HG02840 (cell line): Measurements from ENCODE around the gene GLTPD2.

Source experiments
- ATAC-seq: cut with Tn5 transposase; IDR thresholded peaks from one replicate; pipeline ENCODE4 v1.9.1; 2021; ENCODE audit warnings: mild to moderate bottlenecking, moderate library complexity, moderate number of reproducible peaks; ENCODE audit not compliant: unreplicated experiment, low FRiP score

GLTPD2 gene

DNA sequence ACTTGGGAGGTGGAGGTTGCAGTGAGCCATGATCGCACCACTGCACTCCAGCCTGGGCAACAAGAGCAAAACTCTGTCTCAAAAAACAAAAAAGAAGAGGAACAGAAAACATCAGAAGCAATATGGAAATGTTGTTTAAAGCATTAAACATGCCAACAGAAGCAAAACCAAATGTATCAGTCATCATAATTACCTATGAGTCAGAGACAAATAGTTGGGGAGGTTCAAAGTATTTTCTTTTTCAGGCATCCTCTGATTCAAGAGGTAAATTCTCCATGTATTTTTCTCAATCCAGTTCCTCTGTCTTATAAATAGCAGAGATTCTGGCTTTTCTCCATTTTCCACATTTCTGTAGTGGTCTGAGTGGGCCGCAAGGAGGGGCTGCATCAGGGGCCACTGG is 19.1 kb upstream of the GLTPD2 start:
- no peak for ATAC-seq

DNA sequence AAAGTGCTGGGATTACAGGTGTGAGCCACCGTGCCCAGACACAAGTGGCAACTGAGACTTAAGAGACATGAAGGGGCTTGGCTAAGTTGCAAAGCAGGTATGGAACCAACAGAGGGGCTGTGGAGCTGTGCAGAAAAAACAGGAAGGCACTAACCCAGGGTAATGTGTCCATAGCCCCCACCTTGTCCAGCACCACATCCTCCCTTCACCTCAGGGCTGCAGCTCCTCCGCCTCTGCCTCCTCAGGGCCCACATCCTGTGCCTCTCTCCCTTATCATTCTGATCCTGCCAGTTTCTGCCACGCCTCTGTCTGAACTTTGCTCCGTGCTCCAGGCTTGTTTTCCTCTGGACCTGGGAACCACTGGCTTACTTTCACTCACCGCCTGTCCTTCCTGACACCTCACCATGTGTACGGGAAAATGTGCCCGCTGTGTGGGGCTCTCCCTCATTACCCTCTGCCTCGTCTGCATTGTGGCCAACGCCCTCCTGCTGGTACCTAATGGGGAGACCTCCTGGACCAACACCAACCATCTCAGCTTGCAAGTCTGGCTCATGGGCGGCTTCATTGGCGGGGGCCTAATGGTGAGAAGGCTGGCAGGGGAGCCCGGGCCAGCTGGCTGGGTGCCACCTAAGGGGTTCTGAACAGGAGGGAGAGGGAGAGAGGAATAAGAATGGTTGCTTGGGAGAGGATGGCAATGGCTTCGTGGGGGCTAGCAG is 17.1 kb upstream of the GLTPD2 start, which contains the start of gene TM4SF5:
Gene TM4SF5, plus strand, starts transcription at position 368 of the 716 bp plus-strand sequence. Its CDS starts 37 bp downstream, at position 405.
- ATAC-seq = no peak

DNA sequence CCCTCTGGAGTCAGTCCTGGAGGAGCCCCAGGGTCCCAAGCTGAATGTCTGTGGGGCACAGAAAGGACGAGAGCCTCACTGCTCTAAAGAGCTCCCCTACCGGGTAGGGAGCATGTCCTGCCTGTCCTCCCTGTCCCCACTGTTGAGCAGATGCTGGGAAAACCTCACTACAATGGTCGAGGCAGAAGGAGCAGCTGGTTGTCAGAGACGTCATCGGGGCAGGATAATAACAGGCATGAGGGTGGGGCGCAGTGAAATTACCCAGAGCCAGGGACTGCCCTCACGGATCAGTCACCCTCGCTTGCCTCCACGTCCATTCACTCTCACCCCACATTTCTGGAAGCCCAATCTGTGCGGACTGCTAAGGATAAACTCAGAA is 16.5 kb upstream of the GLTPD2 start:
- ATAC-seq = no peak

DNA sequence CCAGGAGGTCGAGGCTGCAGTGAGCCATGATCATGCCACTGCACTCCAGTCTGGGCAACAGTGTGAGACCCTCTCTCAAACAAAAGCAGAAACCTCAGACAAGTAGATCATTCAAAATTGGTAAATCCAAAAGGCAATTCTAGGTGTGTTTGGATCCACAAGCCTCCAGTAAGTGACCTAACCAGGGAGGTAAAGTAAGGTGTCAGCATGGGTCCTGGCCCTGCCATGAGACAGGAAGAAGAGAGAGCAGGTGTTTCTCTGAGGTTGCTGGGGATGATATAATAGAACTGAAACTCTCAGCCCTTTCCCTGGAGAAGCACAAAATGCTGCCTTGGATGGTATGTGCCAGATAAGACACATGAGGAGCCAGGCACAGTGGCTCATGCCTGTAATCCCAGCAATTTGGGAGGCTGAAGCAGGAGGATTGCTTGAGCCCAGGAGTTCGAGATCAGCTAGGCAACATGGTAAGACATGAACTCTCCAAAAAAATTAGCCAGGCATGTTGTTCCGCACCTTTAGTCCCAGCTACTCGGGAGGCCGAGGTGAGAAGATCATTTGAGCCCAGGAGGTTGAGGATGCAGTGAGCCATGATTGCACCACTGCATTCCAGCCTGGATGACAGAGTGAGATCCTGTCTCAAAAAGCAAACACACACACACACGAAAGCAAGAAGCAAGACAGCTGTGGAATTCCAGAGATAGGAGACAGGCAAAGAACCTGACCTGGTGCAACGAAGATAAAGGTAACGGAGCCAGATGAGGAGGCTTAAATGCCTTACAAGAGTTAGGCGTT is 10.6 kb upstream of the GLTPD2 start:
- ATAC-seq = no peak

DNA sequence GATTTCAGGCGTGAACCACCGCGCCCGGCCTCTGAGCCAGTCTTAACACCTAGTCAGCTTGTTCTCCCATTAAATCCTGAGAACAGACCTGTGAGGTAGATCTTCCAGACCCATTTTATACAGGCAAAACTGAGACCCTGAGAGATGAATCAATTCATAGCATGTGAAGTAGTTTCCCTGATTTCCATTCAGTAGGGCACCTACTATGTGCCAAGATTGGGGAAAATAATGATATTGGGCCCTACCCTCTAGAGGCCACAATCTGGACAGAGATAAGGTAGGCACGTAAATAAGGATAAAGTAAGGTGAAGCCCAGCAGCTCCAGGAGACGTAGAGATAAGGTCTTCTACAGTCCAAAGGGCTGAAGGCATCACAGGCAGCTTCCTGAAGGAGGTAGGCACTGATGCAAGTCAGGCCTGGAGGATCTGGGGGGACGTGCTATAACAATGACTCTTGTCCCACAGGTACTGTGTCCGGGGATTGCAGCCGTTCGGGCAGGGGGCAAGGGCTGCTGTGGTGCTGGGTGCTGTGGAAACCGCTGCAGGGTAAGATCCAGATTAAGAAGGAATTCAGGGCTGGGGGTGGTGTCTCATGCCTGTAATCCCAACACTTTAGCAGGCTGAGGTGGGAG is 8.3 kb upstream of the GLTPD2 start:
- no peak for ATAC-seq

DNA sequence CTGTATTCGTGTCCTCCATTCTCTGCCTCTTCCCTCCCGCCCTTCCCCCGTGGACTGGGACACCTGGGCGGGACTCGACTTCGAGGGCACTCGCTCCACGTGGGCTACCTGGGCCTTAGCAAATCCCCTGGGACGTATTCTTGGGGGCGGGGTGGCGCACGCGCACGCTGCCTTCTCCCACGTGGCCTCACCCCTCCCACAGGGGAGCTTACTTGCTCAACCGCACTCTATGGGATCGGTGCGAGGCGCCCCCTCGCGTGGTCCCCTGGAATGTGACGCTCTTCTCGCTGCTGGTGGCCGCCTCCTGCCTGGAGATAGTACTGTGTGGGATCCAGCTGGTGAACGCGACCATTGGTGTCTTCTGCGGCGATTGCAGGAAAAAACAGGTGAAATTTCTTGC is 6.1 kb upstream of the GLTPD2 start:
- ATAC-seq = no peak

DNA sequence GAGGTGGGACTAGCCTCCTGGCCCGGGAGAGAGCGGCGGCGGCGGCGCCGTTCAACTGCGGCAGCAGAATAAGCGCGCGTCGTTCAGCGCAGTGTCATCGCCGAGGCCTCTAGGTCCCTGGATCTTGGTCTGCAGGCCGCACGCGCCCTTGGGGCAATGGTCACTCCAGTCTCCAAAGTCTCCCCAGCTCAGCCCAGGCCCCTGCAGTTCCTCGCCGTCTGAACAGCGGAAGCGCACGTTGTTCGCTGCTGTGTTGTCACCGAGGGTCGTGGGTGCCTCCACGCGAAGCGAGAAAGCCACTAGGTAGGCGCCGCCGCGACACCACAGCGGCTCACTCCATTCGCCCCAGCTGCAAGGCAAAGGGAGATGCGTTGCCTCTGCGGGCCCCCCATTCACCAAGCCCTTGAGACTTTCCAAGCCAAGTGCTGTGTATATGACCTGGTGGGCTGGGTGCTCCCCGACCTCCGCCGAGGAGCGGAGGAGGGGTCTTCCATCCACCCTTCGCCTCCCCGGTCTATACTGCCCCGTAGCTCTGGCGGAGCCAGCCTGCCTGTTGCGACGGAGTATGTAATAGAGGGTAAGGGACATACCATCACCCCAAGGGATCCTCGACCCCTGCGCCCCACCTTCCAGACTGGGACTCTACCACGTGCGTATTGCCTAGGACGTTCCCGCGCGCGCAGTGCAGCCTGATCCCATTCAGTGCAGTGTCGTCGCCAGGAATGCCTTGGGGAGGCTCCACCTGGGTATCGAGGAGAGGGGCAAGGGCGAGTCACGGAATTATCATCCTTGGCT is 3.3 kb upstream of the GLTPD2 start:
- ATAC-seq = no peak

DNA sequence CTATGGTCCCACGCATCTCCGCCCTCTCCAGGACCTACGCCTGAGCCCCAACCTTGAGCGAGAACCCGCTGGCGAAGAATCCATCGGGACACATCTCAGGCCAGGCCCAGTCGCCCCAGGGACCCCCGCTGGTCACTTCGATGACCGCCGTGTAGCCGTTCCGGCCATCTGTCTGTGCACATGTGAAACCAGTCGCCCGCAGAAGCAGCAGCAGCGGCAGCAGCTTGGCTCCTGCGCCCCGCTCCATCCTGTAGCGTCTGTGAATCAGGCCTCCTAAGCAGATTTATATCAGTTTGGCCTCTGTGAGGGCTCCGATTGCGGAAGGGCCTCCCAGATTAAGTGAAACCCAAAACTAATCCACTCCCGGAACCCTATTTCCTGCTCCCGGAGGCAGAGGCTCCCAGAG is 2.7 kb upstream of the GLTPD2 start, which contains the start of gene VMO1:
Gene VMO1, minus strand, starts transcription at position 259 of the 406 bp plus-strand sequence. Its CDS starts 12 bp downstream, at position 247.
- no peak for ATAC-seq

DNA sequence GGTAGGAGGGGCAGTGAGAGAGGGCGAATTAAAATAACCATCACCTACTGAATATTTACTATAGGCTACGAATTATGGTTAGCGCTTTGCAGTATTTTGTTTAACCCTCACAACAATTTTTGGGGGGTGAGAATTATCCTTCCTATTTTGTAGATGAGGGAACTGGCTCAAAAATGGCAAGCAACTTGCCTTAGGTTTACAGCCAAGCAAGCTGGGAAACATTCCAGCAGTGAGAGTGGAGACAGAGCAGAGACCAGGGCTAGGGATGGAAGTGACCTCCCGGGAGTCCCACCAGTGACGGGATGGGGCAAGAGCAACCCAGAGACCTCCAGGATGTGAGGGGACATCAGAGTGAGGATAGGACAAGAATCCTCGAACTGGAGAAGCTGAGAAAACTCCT is 2.2 kb upstream of the GLTPD2 start:
- no peak for ATAC-seq

DNA sequence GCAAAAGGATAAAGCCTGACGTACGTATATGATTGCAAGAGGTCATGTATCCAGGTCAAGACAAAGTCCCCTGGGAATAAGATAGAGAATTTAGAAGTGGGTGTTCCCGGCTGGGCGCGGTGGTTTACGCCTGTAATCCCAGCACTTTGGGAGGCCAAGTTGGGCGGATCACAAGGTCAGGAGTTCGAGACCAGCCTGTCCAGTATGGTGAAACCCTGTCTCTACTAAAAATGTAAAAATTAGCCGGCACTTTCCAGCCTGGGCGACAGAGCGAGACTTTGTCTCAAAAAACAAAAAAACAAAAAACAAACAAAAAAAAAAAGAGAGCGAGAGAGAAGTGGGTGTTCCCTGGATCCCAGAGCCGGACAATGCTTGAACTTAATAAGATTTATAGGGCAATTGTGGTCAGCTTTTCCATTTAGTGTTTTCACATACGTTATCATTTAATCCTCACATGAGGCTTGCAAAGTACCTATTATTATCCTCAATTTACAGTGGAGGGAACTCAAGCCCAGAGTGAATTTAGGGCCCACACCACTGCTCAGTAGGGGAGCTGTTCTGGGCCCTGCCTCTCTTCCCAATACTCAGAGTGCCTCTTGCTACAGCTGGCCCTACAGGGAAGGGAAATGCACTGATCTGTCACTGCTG is 481 bp upstream of the GLTPD2 start:
- no peak for ATAC-seq

DNA sequence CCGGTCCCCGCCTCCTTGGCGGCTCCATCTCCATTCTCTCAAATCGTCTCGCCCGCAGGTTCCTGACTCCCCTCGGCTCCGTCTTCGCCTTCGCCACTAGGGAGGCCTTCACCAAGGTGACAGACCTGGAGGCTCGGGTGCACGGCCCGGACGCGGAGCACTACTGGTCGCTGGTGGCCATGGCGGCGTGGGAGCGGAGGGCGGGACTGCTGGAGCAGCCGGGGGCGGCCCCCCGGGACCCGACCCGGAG is 862 bp downstream of the GLTPD2 start:
- peak; percentile 30 for ATAC-seq

DNA sequence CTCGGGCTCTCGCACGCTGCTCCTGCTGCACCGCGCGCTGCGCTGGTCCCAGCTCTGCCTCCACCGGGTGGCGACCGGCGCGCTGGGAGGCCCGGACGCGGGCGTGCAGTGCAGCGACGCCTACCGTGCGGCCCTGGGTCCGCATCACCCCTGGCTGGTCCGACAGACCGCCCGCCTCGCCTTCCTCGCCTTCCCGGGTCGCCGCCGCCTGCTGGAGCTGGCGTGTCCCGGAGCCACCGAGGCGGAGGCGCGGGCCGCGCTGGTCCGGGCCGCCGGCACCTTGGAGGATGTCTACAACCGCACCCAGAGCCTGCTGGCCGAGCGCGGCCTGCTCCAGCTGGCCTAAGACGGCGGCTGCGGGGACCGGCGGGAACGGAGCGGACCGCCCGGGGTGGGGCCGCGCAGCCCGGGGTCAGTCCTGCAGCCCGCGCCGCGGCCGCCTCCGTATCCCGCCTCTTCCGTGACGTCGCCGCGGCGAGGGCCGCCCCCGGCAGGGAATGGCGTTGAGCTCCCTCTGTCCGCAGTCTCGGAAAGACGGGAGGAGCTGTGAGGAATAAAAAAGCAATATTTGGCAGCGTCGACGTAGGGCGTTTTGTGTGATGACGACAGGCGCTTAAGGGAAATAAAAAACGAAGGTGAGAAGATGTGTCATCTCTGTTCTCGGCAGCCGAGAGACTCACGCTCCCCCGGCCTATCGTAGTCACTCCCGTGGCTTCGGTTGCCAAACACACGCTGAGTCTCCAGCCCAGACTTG is 1.4 kb downstream of the GLTPD2 start:
- peak; percentile 62 for ATAC-seq

DNA sequence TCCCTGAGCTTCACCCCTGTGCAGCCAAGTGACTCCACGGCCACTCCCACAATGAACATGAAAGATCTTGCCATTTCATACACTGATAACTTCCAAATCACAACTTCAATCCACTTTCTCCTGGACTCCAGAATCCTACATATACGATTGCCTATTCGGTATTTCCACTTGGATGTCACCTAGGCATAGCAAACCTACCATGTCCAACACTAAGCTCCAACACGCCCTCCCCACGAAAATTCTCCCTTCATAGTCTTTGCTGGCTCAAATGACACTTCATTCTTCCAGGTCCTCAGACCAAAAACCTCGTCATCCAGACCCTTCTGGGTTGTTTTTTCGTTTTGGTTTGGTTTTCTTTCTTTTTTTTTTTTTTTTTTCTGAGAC is 1.9 kb downstream of the GLTPD2 start:
- ATAC-seq = no peak

DNA sequence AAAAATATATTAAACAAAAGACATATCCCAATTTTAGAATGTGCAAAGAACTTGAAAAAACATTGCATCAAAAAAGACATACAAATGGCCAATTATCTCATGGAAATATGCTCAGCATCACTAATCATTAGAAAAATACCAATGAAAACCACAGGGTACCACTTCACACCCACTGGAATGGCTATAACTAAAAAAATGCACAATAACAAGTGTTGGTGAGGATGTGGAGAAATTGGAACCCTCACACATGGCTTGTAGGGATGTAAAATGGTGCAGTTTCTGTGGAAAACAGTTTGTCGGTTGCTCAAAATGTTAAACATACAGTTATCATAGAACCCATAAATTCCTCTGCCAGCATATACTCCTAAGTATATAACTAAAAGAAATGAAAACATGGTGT is 6.4 kb downstream of the GLTPD2 start:
- ATAC-seq = no peak

DNA sequence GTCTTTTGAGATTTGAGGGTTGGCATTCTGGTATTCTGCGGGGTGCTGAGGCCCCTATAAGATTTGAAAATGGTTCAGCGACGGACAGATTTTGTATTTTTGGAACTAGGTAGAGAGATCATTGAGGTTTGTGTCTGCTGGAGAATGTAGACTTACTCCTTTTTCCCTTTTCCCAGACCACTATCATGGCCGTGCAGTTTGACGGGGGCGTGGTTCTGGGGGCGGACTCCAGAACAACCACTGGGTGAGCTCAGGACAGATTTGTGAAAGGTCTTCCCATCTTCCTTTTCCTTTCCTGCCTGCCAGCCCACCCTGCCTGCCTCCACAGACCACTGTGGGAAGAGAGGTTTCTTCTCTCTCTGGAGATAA is 7.8 kb downstream of the GLTPD2 start:
- no peak for ATAC-seq

DNA sequence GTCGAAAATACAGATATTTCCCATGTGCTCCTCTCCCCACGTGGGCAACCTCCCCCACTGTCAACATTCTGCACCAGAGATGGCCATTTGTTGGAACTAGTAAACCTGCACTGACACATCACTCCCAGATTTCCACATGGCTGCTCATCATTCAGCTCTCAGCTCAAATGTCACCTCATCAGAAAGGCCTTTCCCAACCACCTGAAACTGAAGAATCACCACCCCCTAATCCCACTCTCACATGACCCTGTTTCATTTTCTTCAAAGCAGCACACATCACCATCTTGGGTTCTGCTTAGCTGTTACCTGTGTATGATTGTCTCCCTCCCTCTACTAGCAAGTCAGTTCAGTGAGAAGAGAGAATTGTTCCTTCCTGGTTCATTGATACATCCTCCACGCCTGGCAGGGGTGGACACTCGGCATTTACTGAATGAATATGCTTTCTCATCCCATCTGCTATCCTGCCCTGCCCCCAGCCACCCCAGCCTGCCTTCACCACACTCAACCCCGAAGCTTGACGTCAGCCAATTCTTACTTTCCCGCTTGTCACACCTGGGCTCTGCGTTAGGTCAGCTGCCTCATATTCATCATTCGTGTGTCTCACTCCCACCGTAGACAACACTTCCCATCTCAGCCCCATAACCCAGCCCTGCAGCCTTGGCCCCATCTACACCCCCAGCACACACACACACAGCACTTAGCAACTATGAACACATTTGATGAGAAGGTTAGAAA is 11.9 kb downstream of the GLTPD2 start:
- no peak for ATAC-seq

DNA sequence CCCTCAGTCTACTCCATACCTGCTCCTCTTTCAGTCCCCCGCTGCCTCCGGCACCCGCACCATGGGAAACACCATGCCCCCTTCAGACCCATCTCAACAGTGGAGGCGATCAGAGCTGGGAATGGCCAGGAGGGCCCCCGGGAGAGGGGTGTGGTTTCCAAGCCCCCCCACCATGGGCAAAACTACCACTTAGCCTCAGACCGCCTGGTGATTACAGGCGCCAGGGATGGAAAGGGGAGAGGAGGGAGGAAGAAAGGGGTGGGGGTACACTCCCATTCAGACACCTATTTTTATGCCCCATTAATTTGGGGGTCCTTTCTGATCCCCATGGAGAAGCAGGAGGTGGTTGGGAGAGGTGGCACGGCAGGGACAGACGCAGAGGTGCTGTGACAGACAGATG is 13.5 kb downstream of the GLTPD2 start, which contains the start of gene C17orf114:
Gene C17orf114, minus strand, starts transcription at position 101 of the 400 bp plus-strand sequence.
- no peak for ATAC-seq

DNA sequence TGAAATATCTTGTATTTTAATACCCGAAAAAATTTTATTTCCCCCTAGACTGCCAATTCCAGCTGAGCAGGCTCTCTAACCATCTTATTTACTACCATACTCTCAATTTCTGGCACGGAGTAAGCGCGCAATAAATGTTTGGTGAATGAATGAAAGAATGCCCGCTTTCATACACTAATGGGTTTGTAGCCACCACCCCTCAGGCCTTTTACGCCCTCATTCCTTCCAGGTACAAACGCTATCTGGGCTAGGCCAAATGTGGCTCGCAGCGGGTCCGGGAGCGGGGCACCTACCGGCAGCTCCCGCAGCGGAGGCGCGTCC is 17.7 kb downstream of the GLTPD2 start:
- no peak for ATAC-seq
